HG02759 (cell line): ENCODE data around the gene SCAPER.
"Not testable (repeated sequence)": the region's sequence is repeated elsewhere in the genome, so short reads cannot be mapped to it uniquely, and the experiment has no call there.

Experiments used
- ATAC-seq: cut with Tn5 transposase; IDR thresholded peaks from one replicate; pipeline ENCODE4 v1.9.1; 2021; ENCODE audit warnings: mild to moderate bottlenecking, moderate library complexity; ENCODE audit not compliant: unreplicated experiment

The SCAPER gene

GRCh38 chr15:76433036-76433435, 472.1 kb downstream of the SCAPER start:
- ATAC-seq = not testable (repeated sequence)

- ATAC-seq = no peak
These were observed 472.5 kb downstream of the SCAPER start for GRCh38 chr15:76432604-76433003.

GRCh38 chr15:76431971-76432370, 473.2 kb downstream of the SCAPER start:
- no peak for ATAC-seq

GRCh38 chr15:76430711-76431110, 474.4 kb downstream of the SCAPER start:
- ATAC-seq = not testable (repeated sequence)

- no peak for ATAC-seq
These were observed 475.5 kb downstream of the SCAPER start for GRCh38 chr15:76429661-76430060.

- no peak for ATAC-seq
These were observed 478.2 kb downstream of the SCAPER start for GRCh38 chr15:76426941-76427340.

- ATAC-seq = no peak
These were observed 486.6 kb downstream of the SCAPER start for GRCh38 chr15:76418352-76419140.

GRCh38 chr15:76401285-76401684, 503.9 kb downstream of the SCAPER start:
- ATAC-seq = no peak

- ATAC-seq = no peak
These were observed 506.6 kb downstream of the SCAPER start for GRCh38 chr15:76398317-76399104.

GRCh38 chr15:76393614-76394013, 511.5 kb downstream of the SCAPER start:
- ATAC-seq = no peak

GRCh38 chr15:76391847-76392246, 513.3 kb downstream of the SCAPER start:
- no peak for ATAC-seq

GRCh38 chr15:76391309-76391708, 513.8 kb downstream of the SCAPER start:
- ATAC-seq = no peak

- ATAC-seq = no peak
These were observed 514.6 kb downstream of the SCAPER start for GRCh38 chr15:76390571-76390970.

- no peak for ATAC-seq
These were observed 518.2 kb downstream of the SCAPER start for GRCh38 chr15:76386926-76387325.

GRCh38 chr15:76386178-76386577, 519.0 kb downstream of the SCAPER start:
- ATAC-seq = no peak

- ATAC-seq = no peak
These were observed 520.7 kb downstream of the SCAPER start for GRCh38 chr15:76384409-76384808.

GRCh38 chr15:76382987-76383728, 522.0 kb downstream of the SCAPER start:
- ATAC-seq = no peak

- no peak for ATAC-seq
These were observed 523.8 kb downstream of the SCAPER start for GRCh38 chr15:76381366-76381765.

- ATAC-seq = no peak
These were observed 524.9 kb downstream of the SCAPER start for GRCh38 chr15:76380249-76380648.

GRCh38 chr15:76378691-76379090, 526.4 kb downstream of the SCAPER start:
- ATAC-seq = no peak

GRCh38 chr15:76377751-76378150, 527.4 kb downstream of the SCAPER start:
- no peak for ATAC-seq
